ENCODE results near the gene CHTF18. TPM values are rescaled to one million over a fixed set of nuclear protein-coding genes. Genes with fewer than 3 reads are reported as not detected.

Gene CHTF18
- total and polyA plus RNA-seq, 8 donors, result 5.4 to 61.6 (median 8.0) TPM

GRCh38 chr16:799111-799947 is 10.9 kb downstream of the CHTF18 start:
- no peaks in the 10 kb centered on the region for H3K36me3 ChIP-seq
- H3K4me3 ChIP-seq, result no peak overlapping the region
- FAIRE-seq, result no peak
- TF ChIP-seq, protein P1, sequence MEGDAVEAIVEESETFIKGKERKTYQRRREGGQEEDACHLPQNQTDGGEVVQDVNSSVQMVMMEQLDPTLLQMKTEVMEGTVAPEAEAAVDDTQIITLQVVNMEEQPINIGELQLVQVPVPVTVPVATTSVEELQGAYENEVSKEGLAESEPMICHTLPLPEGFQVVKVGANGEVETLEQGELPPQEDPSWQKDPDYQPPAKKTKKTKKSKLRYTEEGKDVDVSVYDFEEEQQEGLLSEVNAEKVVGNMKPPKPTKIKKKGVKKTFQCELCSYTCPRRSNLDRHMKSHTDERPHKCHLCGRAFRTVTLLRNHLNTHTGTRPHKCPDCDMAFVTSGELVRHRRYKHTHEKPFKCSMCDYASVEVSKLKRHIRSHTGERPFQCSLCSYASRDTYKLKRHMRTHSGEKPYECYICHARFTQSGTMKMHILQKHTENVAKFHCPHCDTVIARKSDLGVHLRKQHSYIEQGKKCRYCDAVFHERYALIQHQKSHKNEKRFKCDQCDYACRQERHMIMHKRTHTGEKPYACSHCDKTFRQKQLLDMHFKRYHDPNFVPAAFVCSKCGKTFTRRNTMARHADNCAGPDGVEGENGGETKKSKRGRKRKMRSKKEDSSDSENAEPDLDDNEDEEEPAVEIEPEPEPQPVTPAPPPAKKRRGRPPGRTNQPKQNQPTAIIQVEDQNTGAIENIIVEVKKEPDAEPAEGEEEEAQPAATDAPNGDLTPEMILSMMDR (IDR thresholded peaks at IDR 0.05), result no peak
- H3K27me3 ChIP-seq, result peaks cover 0 to 13% (median 0%) of the 10 kb centered on the region in 4 donors
- ATAC-seq, result no peak
- H3K27ac ChIP-seq, result no peak overlapping the region
- WGBS, 2 donors, result 62 to 64% methylated on average over 22 of the region's 22 CpGs
- intact Hi-C loops (cut with DNase I), result no loop called here
- DNase-seq, result peak in 1 of 6 donors; percentile 62
- no peaks in the 10 kb centered on the region for H3K4me1 ChIP-seq
- H3K9me3 ChIP-seq, result no peaks in the 10 kb centered on the region

DNA sequence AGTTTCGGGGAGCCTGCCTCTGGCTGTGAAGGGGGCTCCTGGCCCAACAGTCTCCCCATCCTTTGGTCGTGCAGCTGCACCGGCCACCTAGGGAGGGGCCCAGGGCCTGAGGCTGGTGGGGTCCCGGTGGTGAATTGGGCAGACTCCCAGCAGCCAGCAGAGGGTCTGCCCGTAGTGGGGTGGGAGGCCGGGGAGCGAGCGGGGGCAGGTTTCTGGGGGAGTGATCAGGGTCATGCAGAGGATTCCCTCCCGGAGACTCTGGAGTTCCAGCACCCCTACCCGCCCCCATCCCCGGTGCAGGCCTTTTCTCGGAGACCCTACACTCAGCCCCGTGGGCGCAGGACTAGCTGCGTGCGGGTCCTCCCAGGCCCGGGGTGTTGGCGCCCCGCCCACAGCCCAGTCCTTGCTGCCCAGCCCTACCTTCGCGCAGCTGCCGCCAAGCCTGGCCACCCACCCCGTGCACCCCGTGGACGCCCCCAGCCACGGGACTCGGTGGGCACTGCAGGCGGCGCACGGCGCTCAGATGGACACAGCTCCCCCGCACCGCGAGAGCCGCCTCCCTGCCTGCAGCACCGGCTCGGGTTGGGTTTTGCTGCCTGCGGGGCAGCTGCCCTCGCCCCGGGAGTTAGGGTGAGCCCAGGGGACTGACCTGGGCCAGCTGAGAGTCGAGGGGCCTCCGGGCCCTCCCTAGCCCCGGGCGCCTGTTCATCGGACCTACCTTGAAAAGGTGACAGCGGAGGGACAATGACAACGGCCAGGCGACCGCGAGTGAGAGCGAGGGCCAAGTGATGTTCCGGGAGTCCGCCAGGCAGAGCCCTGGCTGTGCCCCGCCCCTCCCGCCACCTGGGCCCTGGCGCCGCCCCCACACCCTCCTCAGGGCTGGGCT is 11.8 kb downstream of the CHTF18 start, which contains the start of gene GNG13:
TSS of gene GNG13 (minus strand) at position 787 of the 886 bp plus-strand sequence. CDS start 1,657 bp downstream, outside the sequence.
- WGBS, 2 donors, result 4 to 5% methylated on average over 47 to 57 of the region's 57 CpGs
- DNase-seq (peak in 1 of 6 donors; percentile 73), FAIRE-seq (no peak), ATAC-seq (peak in 1 of 4 donors; percentile 6)
- intact Hi-C loops (cut with DNase I), result no loop called here
- Histone ChIP-seq H3K27ac (no peak within 1 kb of the TSS), H3K36me3 (no peaks in the 10 kb centered on the region), H3K27me3 (peaks cover 0 to 13% (median 0%) of the 10 kb centered on the region in 4 donors), H3K4me3 (no peak within 1 kb of the TSS), H3K9me3 (no peaks in the 10 kb centered on the region), H3K4me1 (no peaks in the 10 kb centered on the region)
- TF ChIP-seq, protein P1 (IDR thresholded peaks at IDR 0.05), result no peak

GRCh38 chr16:800834-801511 is 12.6 kb downstream of the CHTF18 start:
- H3K36me3 ChIP-seq, result no peaks in the 10 kb centered on the region
- no peaks in the 10 kb centered on the region for H3K9me3 ChIP-seq
- no peak overlapping the region for H3K27ac ChIP-seq
- FAIRE-seq (no peak), ATAC-seq (peak in 1 of 4 donors; percentile 11), DNase-seq (peak in 1 of 6 donors; percentile 64)
- H3K4me3 ChIP-seq, result no peak overlapping the region
- TF ChIP-seq, protein P1 (IDR thresholded peaks at IDR 0.05), result no peak
- peaks cover 0 to 13% (median 0%) of the 10 kb centered on the region in 4 donors for H3K27me3 ChIP-seq
- no peaks in the 10 kb centered on the region for H3K4me1 ChIP-seq
- WGBS, 2 donors, result 10 to 16% methylated on average over 17 of the region's 17 CpGs
- intact Hi-C loops (cut with DNase I), result no loop called here

DNA sequence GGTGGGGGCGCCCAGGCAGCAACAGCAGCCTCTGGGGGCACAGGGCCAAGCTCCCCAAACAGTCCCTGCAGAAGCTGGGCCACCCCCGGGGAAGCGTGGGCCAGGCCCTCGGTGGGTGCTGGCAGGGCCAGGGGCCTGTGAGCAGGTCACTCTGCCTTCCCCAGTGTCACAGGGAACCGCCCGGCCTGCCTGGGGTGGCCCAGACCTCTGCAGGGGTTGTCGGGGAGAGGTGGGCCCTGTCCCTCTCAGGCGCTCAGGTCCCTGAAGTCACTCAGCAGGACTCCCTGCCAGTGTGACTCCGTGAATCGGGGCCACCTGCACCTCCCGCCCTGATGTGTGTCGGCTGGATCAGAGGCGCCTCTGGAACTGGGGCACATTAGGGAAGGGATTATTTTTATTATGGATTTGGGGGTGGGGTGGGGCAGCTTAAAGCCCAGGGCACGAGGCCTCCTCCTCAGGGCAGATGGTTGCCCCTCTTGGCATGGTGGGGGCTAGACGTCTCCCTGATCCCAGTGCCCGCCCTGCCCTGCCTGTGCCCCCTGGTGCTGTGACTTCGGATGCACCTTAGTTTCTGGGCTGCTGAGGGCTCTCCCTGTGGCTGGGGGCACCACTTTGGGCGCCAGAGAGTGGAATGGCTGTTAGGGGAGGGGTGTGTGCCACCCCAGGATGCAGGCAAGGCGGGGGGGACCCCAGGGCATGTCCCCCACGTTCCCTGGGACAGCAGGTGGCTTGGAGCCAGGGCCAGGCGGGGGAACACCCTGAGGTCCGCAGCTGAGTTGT is 13.4 kb downstream of the CHTF18 start:
- TF ChIP-seq, protein P1 (IDR thresholded peaks at IDR 0.05), result no peak
- FAIRE-seq, result no peak
- Histone ChIP-seq H3K36me3 (no peaks in the 10 kb centered on the region), H3K27ac (no peak overlapping the region), H3K27me3 (peaks cover 0 to 13% (median 0%) of the 10 kb centered on the region in 4 donors), H3K4me1 (no peaks in the 10 kb centered on the region), H3K9me3 (no peaks in the 10 kb centered on the region), H3K4me3 (no peak overlapping the region)
- no peak for ATAC-seq
- intact Hi-C loops (cut with DNase I), result no loop called here
- DNase-seq, result peak in 2 of 6 donors; percentile 19 to 64
- 38 to 46% methylated on average over 22 of the region's 22 CpGs for WGBS, 2 donors
